BE2C (cell line): ENCODE results near the gene MMP24OS.

Experiments used
- DNase-seq: peaks from one replicate; pipeline ENCODE4 v3.0.0-alpha.2; 2020
- H3K27me3 ChIP-seq: fragments of 250-450 bp; sonication (Bioruptor Pico); 2 replicates; pipeline ENCODE4 v1.5.1; 2020; ENCODE audit warnings: mild to moderate bottlenecking
- H3K36me3 ChIP-seq: fragments of 250-450 bp; sonication (Bioruptor Pico); 2 replicates; pipeline ENCODE4 v1.5.1; 2020; ENCODE audit warnings: mild to moderate bottlenecking
- H3K4me1 ChIP-seq: fragments of 250-450 bp; sonication (Bioruptor Pico); 2 replicates; pipeline ENCODE4 v1.5.1; 2020
- H3K4me3 ChIP-seq: 2 replicates; pipeline ENCODE4 v1.5.1; 2011; ENCODE audit warnings: low read depth, low read length
- H3K9me3 ChIP-seq: fragments of 250-450 bp; sonication (Bioruptor Pico); 2 replicates; pipeline ENCODE4 v1.5.1; 2020
- TF ChIP-seq, protein P1 (sequence below): IDR thresholded peaks from 2 replicates; pipeline ENCODE4 v1.5.1; 2012; ENCODE audit warnings: mild to moderate bottlenecking, low read depth, low read length

The MMP24OS gene

DNA sequence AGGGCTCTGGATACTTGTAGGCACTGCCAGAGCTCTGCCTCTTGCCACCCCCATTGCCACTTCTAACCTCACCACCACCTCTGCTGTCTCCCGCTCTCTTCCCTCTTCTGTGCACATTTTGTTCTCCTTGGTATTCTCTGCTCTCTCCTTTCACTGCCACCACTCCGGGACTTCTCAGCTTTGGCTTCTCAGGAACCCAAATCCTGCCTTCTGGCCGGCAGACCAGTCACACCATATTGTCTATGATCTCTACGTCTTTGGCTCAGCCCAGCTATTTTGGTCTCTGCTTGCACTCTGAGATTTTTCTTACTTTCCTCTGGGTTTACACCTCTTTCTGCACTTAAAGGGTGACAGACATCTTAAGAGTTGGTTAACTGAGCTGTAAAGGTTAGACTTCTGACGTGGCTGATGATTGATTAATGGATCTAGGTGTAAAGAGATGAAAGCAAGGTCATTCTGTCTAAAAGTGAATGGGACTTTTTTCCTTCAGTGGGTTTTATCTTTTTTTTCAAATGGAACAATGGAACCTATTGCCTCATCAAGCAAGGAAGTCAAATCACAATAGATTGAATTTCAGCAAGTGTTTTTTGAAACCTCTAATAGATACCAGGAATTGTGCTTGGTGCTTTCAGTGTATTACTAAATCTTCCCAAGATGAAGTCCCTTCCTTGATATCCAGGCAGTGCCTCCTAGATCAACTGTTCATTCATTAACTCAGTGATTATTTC is 37.7 kb downstream of the MMP24OS start:
- Histone ChIP-seq H3K9me3 (no peaks in the 10 kb centered on the region), H3K27me3 (no peaks in the 10 kb centered on the region), H3K4me1 (no peaks in the 10 kb centered on the region), H3K4me3 (no peak overlapping the region), H3K36me3 (no peaks in the 10 kb centered on the region)
- TF ChIP-seq, protein P1, sequence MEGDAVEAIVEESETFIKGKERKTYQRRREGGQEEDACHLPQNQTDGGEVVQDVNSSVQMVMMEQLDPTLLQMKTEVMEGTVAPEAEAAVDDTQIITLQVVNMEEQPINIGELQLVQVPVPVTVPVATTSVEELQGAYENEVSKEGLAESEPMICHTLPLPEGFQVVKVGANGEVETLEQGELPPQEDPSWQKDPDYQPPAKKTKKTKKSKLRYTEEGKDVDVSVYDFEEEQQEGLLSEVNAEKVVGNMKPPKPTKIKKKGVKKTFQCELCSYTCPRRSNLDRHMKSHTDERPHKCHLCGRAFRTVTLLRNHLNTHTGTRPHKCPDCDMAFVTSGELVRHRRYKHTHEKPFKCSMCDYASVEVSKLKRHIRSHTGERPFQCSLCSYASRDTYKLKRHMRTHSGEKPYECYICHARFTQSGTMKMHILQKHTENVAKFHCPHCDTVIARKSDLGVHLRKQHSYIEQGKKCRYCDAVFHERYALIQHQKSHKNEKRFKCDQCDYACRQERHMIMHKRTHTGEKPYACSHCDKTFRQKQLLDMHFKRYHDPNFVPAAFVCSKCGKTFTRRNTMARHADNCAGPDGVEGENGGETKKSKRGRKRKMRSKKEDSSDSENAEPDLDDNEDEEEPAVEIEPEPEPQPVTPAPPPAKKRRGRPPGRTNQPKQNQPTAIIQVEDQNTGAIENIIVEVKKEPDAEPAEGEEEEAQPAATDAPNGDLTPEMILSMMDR: no peak
- DNase-seq: no peak

DNA sequence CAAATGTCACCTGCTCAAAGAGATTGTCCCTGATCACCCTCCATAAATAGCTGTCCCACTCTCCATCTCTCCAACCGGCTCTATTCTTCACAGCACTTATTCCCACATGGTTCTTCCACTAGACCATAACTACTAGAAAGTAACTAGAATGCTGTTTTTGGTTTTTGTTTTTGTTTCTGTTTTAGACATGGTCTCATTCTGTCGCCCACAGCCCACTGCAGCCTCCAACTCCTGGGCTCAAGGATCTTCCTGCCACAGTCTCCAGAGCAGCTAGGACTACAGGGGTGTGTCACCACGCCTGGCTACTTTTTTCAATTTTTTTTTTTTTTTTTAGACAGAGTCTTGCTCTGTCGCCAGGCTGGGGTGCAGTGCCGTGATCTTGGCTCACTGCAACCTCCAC is 39.2 kb downstream of the MMP24OS start:
- TF ChIP-seq, protein P1: no peak
- Histone ChIP-seq H3K36me3 (no peaks in the 10 kb centered on the region), H3K4me1 (no peaks in the 10 kb centered on the region), H3K27me3 (no peaks in the 10 kb centered on the region), H3K9me3 (no peaks in the 10 kb centered on the region), H3K4me3 (no peak overlapping the region)
- no peak for DNase-seq

DNA sequence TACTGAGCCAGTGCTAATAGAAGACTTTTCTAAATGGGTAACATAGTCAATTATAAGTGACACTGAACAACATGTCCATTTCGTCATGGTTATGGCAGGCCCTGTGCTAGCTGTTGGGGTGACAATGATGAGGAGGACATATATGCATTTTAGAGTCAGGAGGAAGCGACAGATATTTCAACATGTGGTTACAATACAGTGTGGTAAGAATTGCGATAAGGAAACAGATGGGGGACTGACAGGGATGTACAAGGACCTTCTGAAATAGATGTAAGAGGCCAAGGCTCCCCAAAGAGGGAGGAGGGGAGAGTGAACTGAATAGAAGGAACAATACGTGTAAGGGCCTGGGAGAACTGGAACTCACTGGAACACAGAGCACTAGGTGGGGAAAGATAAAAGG is 39.8 kb downstream of the MMP24OS start:
- no peak for DNase-seq
- Histone ChIP-seq H3K4me3 (no peak overlapping the region), H3K9me3 (no peaks in the 10 kb centered on the region), H3K4me1 (no peaks in the 10 kb centered on the region), H3K27me3 (no peaks in the 10 kb centered on the region), H3K36me3 (no peaks in the 10 kb centered on the region)
- TF ChIP-seq, protein P1: no peak

DNA sequence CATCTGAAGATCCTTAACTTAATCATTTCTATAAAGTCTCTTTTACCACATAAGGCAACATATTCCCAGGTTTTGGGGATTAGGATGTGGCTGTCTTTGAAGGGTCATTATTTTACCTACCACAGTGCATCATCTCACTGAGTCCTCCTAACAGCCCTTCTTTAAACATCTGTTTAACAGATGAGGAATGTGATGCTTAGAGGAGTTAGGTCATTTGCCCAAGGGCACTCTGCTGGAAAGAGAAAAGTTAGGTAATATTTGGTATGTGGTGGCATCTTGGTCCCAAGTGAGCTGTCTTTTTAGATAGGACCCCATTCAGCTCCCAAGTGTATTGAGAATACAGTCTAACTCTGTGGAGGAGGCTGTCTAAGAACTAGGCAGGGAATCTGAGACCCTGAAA is 40.4 kb downstream of the MMP24OS start:
- TF ChIP-seq, protein P1: no peak
- no peaks in the 10 kb centered on the region for H3K4me1 ChIP-seq
- no peaks in the 10 kb centered on the region for H3K27me3 ChIP-seq
- DNase-seq: no peak
- no peak overlapping the region for H3K4me3 ChIP-seq
- H3K36me3 ChIP-seq: no peaks in the 10 kb centered on the region
- no peaks in the 10 kb centered on the region for H3K9me3 ChIP-seq

DNA sequence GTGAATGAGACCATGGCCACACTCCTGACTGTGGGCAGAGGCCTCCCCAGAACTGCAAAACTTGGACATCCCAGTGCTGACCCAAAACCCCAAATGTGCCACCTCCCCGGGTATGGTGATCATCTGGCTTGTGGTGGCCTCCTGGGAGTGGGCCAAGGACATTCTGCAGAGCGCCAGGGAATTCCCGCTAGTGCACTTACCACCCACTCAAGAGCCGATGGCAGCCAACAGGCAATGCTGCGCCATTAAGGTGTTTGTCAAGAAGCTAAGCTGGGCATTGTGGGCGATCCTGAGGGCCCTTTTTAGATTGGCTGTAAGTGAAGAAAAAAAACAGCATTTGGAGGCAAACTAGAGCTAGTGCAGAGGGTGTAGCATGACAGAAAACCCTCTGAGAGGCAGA is 42.0 kb downstream of the MMP24OS start:
- no peak for DNase-seq
- Histone ChIP-seq H3K36me3 (no peaks in the 10 kb centered on the region), H3K27me3 (no peaks in the 10 kb centered on the region), H3K4me3 (no peak overlapping the region), H3K4me1 (0 out of 2 replicates have a peak, but pooled peaks cover 2% of the 10 kb centered on the region), H3K9me3 (no peaks in the 10 kb centered on the region)
- TF ChIP-seq, protein P1: no peak

DNA sequence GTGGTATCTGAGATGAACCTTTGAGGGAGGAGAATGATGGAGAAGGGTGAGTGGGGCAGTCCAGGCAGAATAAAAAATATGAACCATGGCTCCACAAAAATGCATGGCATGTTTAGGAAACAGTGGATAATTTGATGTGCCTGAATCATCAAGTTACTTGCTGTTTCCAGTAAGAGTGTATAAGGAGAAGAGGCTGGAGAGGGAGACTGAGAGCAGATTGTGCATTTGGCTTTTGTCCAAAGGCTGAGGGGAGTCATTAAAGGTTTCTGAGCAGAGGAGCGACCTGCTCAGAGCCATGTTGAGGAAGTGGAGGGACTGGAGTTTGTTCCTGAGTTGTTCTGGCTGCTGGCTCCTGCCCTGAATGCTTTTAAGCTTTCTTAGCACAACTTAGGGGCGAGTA is 45.3 kb downstream of the MMP24OS start:
- no peaks in the 10 kb centered on the region for H3K9me3 ChIP-seq
- H3K36me3 ChIP-seq: no peaks in the 10 kb centered on the region
- no peak for DNase-seq
- no peaks in the 10 kb centered on the region for H3K27me3 ChIP-seq
- TF ChIP-seq, protein P1: no peak
- H3K4me3 ChIP-seq: no peak overlapping the region
- peaks cover 2% of the 10 kb centered on the region; the same call in 1 of the 2 replicates for H3K4me1 ChIP-seq
